Pulmonary artery endothelial cell (primary cell): ENCODE results near the gene ATP13A2. TPM values are rescaled to one million over a fixed set of nuclear protein-coding genes. Genes with fewer than 3 reads are reported as not detected.

ENCODE experiments used
- total RNA-seq: library from RNA; depleted of rRNA; stranded (reverse); fragments of >200 nt; gene quantifications from 2 replicates; pipeline ENCODE4 v1.2.3, GENCODE V29; 2014

The ATP13A2 gene
- total RNA-seq, 1 donor from 2014 or later: 41.6 TPM

Other genes with a start within 250 kb of the ATP13A2 start
- gene RNU1-2, start 115.9 kb downstream of the ATP13A2 start, total RNA-seq: under 0.01 TPM in 2 replicates
- 18.5 and 20.6 TPM in 2 replicates for gene CROCC, start 90.0 kb downstream of the ATP13A2 start, total RNA-seq
- gene MFAP2, start 31.3 kb downstream of the ATP13A2 start, total RNA-seq: 12.6 and 13.7 TPM in 2 replicates
- 163 and 191 TPM in 2 replicates for gene SDHB, start 42.1 kb upstream of the ATP13A2 start, total RNA-seq
- not detected in 2 replicates for gene PADI2, start 107.5 kb upstream of the ATP13A2 start, total RNA-seq
- not detected in 2 replicates for gene PADI1, start 193.2 kb upstream of the ATP13A2 start, total RNA-seq
- gene PADI3, start 237.2 kb upstream of the ATP13A2 start, total RNA-seq: 0.04 TPM in 1 of 2 replicates, not detected in the other